Tibial nerve (tissue), 4 donors: Measurements from ENCODE around the gene TMEM235.

Experiments used
- CTCF ChIP-seq, 5 experiments: fragments of 200-600 bp in 3 of 5; fragments of 450-650 bp in 2 of 5; sonication (generic) in 3 of 5; IDR thresholded peaks; one replicate each; pipeline ENCODE4 v1.5.1; 2016 to 2019; ENCODE audit warnings: antibody characterized with exemption in 5 of 5, mild to moderate bottlenecking in 3 of 5, moderate library complexity in 2 of 5
- EP300 ChIP-seq, 2 donors: sonication (generic); formaldehyde crosslinking; IDR thresholded peaks; one replicate each; pipeline ENCODE4 v1.6.1; 2017; ENCODE audit warnings: antibody characterized with exemption in 2 of 2, mild to moderate bottlenecking in 1 of 2
- POLR2A ChIP-seq, 2 donors: fragments of 450-650 bp; IDR thresholded peaks; one replicate each; pipeline ENCODE4 v1.6.1; 2017; ENCODE audit warnings: antibody characterized with exemption in 2 of 2, mild to moderate bottlenecking in 2 of 2, moderate library complexity in 2 of 2

DNA sequence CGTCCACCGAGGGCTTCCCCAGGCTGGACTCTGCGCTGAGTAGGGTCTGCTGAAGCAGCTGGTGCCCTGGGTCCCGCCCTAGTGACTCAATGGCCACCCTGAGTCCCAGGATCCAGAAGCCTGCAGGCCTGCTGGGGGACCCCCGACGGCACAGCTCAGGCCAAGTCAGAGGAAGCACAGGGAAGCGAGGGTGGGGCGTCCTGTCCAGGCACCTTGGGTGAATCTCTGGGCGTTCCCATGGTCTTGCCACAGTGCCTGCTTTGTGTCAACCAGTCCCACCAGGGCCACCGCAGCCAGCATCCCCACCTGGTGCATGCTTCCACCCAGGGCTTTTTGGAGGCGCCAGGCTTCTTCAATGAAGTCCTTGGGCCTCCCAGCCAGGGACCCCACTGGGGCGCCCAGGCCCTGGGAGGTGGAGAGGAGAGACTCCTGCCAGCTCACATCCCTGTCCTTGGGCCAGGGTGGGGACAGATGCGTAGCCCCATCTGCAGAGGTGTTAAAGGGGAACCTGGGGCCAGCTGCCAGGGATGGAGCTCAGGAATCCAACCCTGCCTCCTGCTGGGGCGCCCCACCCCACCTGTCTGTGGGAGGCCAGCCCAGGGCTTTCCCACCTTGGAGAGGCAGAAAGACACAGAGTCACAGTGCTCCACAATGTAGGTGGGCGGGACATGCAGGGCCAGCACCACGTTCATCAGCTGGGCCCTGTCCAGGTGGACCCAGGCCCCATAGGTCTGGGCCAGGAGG lies 17.8 kb downstream of the TMEM235 start:
- TF ChIP-seq CTCF (IDR thresholded peaks at IDR 0.05) (no peak), POLR2A (IDR thresholded peaks at IDR 0.05) (no peak), EP300 (IDR thresholded peaks at IDR 0.05) (no peak)
